HL-60/S4 treated with phorbol 12-myristate 13-acetate at 8.2 ng/mL for 4 days and 3 days (cell line): ENCODE data around the gene GARNL3.

Experiments
- in situ Hi-C: fragments of 300-500 bp; cut with MboI; formaldehyde crosslinking; loops from 2 replicates; pipeline ENCODE4 v1.15.0; 2022; ENCODE audit warnings: low sequenced_read_pairs

The GARNL3 gene

DNA sequence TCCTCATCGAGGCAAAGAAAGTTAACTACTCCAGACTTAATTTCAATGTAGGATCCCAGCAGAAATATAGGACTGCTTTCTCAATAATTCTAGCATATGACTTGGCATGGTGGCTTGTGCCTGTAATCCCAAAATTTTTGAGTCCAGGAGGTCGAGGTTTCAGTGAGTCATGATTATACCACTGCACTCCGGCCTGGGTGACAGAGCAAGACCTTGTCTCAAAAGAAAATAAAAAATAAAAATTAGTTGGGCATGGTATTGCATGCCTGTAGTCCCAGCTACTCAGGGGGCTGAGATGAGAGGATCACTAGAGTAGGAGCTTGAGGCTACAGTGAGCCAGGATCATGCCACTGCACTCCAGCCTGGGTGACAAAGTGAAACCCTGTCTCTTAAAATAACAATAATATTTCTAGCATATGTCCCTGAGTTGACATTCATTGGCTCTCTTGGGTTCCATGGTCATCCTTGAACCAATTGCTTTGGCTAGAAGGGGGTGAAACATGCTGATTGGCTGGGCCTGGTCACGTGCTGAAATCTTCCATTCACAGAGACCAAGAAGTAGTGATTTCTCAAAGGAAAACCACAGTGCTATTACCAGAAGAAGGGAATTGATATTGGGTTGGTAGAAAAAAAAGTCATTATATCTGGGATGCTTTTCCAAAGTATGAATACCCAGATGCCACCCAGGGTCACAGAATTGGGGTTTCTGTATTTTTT is 31.6 kb upstream of the GARNL3 start:
- in situ Hi-C loops: no loop called here

DNA sequence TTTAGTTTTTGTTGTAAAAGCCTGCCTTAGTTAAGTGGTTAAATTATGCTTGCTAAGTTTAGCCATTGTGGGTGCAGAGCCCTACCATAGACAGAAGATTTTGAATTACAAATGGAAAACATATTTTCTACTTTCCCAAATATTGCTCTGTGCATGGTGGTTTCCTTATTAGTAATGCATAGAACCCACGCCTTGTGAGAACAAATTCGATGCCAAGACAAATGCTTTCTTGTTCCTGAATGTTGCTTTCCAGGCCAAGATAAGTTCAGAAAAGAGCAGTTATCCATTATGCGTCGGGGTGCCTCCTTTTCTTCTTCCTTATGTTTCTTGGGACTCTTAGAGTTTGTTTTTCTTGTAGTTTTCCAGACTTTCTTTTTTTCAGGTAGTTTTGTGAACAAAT is 31.0 kb upstream of the GARNL3 start:
- in situ Hi-C loops: no loop called here

DNA sequence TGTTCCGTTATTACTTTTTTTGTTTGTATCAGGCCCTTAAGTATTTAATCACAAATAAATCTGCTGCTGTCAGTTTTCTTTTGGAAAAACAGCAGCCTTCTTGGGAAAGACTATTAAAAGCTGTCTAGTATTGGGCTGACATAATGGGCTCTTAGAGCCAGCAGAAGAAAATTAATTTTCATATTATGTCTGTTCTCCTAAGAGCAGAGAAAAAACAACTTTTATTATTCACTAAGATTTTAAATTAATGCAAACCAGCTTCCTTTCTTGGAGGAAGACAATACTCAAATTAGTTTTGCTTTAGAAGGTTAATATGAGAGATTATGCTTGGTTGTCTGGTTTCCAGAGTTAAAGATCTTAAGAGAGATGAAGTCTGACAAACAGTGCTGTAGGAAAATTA is 30.6 kb upstream of the GARNL3 start:
- in situ Hi-C loops: no loop called here

DNA sequence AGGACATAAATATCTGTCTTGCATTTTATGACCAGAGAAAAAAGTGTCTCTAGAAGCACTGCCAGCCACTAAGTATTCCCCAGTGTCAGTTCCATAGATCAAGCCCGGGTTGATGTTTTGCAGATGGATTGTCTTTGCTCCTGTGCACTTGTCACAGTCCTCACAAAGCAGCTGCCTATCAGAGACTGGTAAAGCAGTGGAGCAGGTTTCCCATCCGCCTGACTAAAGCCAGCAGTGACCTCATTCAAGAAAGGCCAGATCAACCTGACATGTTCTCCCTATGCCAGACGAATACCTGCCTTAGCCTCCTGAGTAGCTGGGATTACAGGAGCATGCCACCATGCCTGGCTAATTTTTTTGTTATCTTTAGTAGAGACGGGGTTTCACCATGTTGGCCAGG is 26.8 kb upstream of the GARNL3 start:
- in situ Hi-C loops: no loop called here

DNA sequence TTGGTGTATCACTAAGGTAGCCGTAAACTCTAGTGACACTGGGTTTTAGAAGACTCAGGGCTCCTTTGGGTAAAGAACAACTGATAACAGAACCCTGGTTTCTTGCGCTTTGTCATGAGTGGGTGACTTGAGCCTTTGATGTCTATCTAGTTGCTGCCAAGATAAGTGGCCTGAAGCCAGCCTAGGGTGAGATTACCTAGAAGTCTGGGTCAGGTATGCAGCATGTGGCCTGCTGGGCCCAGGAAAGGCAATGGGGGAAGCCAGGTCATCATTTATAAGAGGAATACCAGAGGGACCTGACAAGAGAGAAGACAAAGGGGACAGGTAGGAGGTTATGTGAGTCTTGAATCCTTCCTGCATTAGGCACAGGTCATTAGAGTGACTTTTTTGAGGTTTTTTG is 23.2 kb upstream of the GARNL3 start:
- in situ Hi-C loops: no loop called here

GRCh38 chr9:127244609-127245601 is 19.7 kb upstream of the GARNL3 start:
- in situ Hi-C loops: no loop called here

GRCh38 chr9:127245637-127246164 is 18.9 kb upstream of the GARNL3 start:
- in situ Hi-C loops: no loop called here

GRCh38 chr9:127248241-127248640 is 16.3 kb upstream of the GARNL3 start:
- in situ Hi-C loops: no loop called here

DNA sequence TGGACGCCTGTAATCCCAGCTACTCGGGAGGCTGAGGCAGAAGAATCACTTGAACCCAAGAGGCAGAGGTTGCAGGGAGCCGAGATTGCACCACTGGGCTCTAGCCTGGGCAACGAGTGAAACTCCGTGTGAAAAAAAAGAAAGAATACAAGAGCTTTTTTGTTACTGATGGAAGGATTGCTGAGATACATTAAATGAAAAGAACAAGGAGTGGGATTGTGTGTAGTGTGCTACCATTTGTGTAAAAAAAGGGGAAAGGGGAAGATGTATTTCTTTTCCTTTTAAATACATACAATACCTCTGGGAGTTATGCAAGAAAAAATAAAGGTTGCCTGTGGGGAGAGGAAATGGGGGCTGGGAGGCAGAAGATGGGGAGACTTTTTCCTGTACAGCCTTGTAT is 14.7 kb upstream of the GARNL3 start:
- in situ Hi-C loops: no loop called here

GRCh38 chr9:127250896-127251391 is 13.6 kb upstream of the GARNL3 start:
- in situ Hi-C loops: no loop called here

GRCh38 chr9:127252410-127253318 is 11.9 kb upstream of the GARNL3 start:
- in situ Hi-C loops: no loop called here

DNA sequence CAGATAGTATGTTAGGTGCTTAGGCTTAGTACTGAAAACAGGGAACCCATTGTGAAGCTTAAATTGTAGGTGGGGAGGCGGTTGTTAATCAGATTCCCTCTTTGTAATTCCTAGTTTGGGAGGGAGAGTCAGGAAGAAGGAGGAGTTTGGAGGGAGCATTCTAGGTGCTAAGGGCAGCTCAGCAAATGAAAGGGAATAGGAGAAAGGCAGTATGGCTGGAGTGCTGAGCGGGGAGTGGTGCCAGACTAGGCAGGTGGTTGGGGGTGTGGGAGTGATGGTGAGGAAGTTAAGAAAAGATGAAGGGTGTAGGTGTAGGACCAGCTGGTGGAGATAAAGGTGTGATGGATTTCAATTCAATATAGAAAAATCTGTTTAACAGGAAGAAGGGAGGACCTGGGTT is 11.1 kb upstream of the GARNL3 start:
- in situ Hi-C loops: no loop called here

DNA sequence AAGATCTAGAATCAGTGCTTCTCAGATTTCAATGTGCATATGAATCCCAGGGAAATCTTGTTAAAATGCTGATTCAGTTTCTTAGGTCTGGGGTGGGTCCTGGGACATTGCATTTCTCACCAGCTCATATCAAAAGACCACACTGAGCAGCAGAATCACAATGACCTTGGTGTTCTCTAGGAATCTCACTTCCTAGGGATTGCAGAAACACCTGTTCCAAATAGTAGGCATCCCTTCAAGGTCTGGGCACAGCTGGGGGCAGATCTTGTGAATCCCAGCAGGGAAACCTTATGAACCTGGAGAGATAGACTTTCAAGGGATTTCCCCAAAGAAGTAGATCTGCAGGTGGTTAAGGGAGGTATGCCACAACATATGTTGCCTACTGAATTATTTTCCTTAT is 8.9 kb upstream of the GARNL3 start:
- in situ Hi-C loops: no loop called here

DNA sequence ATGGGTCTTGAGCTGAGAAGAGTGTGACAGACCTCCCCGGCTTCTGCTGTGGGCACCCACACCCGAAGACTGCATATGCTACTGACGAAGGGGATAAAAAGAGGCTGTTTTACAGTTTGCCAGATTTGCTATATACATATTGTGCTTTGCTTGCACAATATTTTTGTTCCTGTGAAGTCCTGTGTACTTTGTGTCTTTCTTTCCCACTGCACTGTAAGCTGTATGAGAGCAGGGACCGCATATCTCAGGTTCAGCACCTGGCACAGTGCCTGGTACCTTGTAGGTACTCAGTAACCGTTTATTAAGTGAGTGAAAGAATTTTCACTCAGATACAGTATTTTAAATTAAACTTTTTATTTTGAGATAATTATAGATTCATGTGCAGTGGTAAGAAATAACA is 8.2 kb upstream of the GARNL3 start:
- in situ Hi-C loops: no loop called here

DNA sequence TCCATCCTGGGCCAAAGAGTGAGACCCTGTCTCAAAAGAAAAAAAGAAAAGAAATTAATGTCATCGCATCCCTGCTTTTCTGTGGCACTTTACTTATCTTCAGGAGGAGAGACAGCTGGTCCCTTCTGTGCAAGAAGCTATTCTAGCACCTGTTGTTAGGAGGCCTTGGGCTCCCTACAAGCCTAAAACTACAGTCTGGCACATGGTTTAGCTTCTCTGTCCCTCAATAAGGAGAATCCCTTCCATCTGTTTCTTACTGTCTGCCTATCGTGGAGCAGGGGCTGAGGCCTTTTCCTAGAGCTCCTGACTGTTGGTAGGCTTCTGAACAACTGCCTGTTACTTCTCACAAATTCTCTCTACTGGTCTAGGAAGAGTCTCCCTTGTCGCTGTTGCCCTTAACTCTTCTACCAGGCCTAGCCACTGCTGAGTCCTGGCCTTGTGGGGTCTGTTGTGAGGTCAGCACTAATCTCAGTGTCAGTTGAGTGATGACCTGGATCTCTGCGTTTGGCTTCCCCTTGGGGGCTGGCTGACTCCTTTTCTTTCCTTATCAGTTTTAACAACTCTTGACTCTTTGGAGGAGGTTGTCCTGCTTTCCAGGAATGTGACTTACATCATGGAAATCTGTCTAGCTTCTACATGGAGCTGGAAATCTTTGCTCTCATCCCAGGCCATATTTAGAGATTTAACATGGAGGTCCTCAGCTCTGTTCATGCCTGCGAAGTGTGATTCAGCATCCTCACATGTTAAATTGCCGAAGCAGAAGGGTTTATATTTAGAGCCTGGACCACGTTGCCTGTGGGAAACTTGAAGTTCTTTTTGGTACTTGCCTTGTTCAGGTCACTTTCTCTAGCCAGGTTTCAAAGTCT is 5.7 kb upstream of the GARNL3 start:
- in situ Hi-C loops: no loop called here

DNA sequence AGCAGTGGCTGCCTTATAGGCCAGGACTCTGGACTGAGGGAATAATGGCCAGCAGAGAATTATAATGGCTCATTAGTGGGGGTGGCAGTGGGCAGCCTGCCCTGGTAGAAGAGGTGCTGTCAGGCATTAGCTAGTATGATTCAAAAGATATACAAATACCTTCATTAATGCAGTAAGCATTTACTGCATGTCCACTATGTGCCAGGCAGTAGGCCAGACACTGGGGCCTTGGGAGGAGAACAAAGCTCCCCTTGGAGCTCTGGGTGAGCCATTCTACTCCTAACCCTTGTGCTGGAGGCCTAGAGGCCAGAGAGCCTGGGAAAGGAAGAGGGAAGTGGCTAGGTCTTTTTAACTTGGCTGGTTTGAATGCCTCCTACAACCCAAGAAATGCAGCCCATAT is 2.0 kb upstream of the GARNL3 start:
- in situ Hi-C loops: no loop called here

- in situ Hi-C loops: no loop called here
These were observed 1.3 kb upstream of the GARNL3 start for GRCh38 chr9:127263237-127263636.

DNA sequence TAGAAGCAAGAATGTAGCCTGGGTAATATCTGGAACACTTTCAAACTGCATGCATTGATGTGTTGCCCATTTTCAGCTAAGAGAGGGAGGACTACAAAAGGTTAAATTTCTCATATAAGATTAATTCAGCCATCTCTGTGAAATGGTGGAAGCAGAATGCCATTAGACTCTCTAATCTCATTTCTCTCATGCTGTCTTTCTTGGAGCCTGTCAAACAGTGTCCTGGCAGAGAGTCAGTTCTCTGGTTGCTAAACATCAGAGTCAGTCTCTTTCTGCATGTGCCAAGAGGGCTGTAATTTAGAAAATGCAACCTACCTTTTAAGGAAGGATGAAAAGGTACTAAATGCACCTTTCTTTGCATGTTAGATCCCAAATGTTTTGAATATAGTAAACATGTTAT is 910 bp upstream of the GARNL3 start:
- in situ Hi-C loops: no loop called here

- in situ Hi-C loops: no loop called here
These were observed 3.4 kb downstream of the GARNL3 start for GRCh38 chr9:127267793-127268525.
